Endometrium (tissue), 2 donors: ENCODE measurements around the gene SLIT3.
"Not testable (repeated sequence)": the region's sequence is repeated elsewhere in the genome, so short reads cannot be mapped to it uniquely, and the experiment has no call there.

Experiments used
- FAIRE-seq: peaks from 2 replicates; lab custom pipeline; 2012; peaks lifted over from hg19 to GRCh38; lab: Jason Lieb, UNC
- donor health status: control.
- donor health status: control.

The SLIT3 gene

GRCh38 chr5:168668078-168668477 is 632.9 kb downstream of the SLIT3 start:
- FAIRE-seq = no peak

GRCh38 chr5:168667301-168667840 is 633.6 kb downstream of the SLIT3 start:
- no peak for FAIRE-seq

GRCh38 chr5:168666356-168666755 is 634.6 kb downstream of the SLIT3 start:
- no peak for FAIRE-seq

GRCh38 chr5:168663276-168664004 is 637.5 kb downstream of the SLIT3 start:
- FAIRE-seq = no peak

GRCh38 chr5:168661593-168662485 is 639.1 kb downstream of the SLIT3 start:
- no peak for FAIRE-seq

GRCh38 chr5:168660691-168661090 is 640.2 kb downstream of the SLIT3 start:
- FAIRE-seq = no peak

- no peak for FAIRE-seq
Observed at GRCh38 chr5:168659286-168659847, 641.6 kb downstream of the SLIT3 start.

GRCh38 chr5:168658394-168658793 is 642.5 kb downstream of the SLIT3 start:
- no peak for FAIRE-seq

GRCh38 chr5:168656633-168657032 is 644.3 kb downstream of the SLIT3 start:
- no peak for FAIRE-seq

- no peak for FAIRE-seq
Observed at GRCh38 chr5:168655316-168655715, 645.6 kb downstream of the SLIT3 start.

GRCh38 chr5:168654211-168654721 is 646.7 kb downstream of the SLIT3 start:
- FAIRE-seq = no peak

GRCh38 chr5:168653626-168654025 is 647.3 kb downstream of the SLIT3 start:
- FAIRE-seq = no peak

GRCh38 chr5:168651648-168652047 is 649.3 kb downstream of the SLIT3 start:
- FAIRE-seq = no peak

GRCh38 chr5:168649306-168649705 is 651.6 kb downstream of the SLIT3 start:
- no peak for FAIRE-seq

- FAIRE-seq = no peak
Observed at GRCh38 chr5:168648576-168648975, 652.4 kb downstream of the SLIT3 start.

GRCh38 chr5:168648016-168648415 is 652.9 kb downstream of the SLIT3 start:
- no peak for FAIRE-seq

GRCh38 chr5:168647083-168647482 is 653.9 kb downstream of the SLIT3 start:
- FAIRE-seq = no peak

GRCh38 chr5:168646335-168646734 is 654.6 kb downstream of the SLIT3 start:
- FAIRE-seq = no peak

- no peak for FAIRE-seq
Observed at GRCh38 chr5:168645195-168645594, 655.7 kb downstream of the SLIT3 start.

- no peak for FAIRE-seq
Observed at GRCh38 chr5:168642019-168642418, 658.9 kb downstream of the SLIT3 start.

- FAIRE-seq = not testable (repeated sequence)
Observed at GRCh38 chr5:168638846-168639245, 662.1 kb downstream of the SLIT3 start.

- FAIRE-seq = no peak
Observed at GRCh38 chr5:168637793-168638192, 663.1 kb downstream of the SLIT3 start.
